ENCODE data around the gene SPATA6. TPM values are rescaled to one million over a fixed set of nuclear protein-coding genes. Genes with fewer than 3 reads are reported as not detected.
"Not testable (repeated sequence)": the region's sequence is repeated elsewhere in the genome, so short reads cannot be mapped to it uniquely, and the experiment has no call there.

The SPATA6 gene
- total RNA-seq = 30.1 TPM

GRCh38 chr1:48471691-48472576, at the start of gene SPATA6:
Gene SPATA6 (minus strand): TSS chr1:48472204. CDS start chr1:48472008, 196 bp downstream.
- peak; percentile 98 for DNase-seq (ENCODE audit: low spot score)

- DNase-seq (ENCODE audit: low spot score) = not testable (repeated sequence)
Measured at GRCh38 chr1:48519896-48520295, 47.9 kb upstream of the SPATA6 start.

DNA sequence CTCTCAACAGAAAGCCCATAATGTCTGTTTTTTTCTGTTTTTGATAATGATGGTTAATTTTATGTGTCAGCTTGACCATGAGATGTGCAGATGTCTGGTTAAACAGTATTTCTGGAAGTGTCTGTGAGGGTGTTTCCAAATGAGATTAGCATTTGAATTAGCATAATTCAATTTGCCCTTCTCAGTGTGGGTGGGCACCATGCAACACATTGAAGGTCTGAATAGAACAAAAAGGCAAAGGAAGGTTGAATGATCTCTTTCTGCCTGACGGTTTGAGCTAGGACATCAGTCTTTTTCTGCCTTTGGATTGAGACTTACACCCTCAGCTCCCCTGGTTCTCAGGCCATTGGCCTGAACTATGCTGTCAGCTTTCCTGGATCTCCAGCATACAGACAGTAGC, 34.9 kb upstream of the SPATA6 start:
- no peak for DNase-seq (ENCODE audit: low spot score)

DNA sequence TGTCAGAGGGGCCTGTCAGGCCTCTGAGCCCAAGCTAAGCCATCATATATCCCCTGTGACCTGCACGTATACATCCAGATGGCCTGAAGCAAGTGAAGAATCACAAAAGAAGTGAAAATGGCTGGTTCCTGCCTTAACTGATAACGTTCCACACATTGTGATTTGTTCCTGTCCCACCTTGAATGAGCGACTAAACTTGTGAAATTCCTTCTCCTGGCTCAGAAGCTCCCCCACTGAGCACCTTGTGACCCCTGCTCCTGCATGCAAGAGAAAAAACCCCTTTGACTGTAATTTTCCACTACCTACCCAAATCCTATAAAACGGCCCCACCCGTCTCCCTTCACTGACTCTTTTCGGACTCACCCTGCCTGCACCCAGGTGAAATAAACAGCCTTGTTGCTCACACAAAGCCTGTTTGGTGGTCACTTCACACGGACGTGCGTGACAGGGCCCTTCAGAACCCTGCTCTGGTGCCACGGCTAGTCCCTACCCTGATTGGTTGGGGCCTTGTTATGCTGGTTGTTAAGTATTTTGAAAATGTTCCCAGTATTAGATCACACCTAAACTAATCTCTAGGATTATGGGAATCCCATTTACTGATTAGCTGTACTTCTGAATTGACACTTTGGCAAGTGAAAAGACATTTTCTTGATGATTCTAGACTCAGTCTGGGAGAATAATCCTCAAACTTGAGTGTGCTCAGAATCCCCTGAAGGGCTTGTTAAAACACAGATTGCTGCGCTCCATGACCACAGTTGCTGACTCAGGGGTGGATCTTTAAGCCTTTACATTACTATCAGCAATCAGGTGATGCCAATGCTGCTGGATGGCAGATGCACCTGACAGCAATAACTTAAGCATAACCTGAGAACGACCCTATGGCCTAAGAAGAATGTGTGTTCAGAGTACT, 28.8 kb upstream of the SPATA6 start:
- DNase-seq (ENCODE audit: low spot score) = no peak

DNA sequence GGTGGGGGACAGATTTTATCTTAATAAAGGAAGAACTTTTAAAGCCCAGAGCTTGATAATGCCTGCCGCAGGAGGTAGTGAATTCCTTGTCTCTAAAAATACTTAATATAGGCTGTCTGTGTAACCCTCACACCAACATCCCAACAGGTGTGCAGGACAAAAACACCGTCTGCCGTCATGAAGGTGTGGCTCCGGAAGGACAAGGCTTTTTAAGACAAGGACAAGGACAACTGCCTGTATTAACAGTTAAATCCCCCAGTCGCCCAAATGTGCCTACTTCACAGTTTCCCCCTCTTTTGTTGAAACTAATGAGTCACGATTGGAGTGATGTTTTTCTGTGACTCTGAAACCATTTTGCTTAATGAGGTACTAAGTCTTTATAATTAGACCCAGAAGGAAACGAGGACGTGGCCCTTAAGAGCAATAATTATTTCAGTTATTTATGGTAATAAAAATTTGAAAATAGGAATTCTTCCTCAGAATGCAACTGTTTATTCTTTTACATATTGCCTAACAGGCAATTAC, 27.3 kb upstream of the SPATA6 start:
- no peak for DNase-seq (ENCODE audit: low spot score)

- DNase-seq (ENCODE audit: low spot score) = peak; percentile 79
Measured at GRCh38 chr1:48498096-48498791, 26.2 kb upstream of the SPATA6 start.

- no peak for DNase-seq (ENCODE audit: low spot score)
Measured at GRCh38 chr1:48495911-48496310, 23.9 kb upstream of the SPATA6 start.

DNA sequence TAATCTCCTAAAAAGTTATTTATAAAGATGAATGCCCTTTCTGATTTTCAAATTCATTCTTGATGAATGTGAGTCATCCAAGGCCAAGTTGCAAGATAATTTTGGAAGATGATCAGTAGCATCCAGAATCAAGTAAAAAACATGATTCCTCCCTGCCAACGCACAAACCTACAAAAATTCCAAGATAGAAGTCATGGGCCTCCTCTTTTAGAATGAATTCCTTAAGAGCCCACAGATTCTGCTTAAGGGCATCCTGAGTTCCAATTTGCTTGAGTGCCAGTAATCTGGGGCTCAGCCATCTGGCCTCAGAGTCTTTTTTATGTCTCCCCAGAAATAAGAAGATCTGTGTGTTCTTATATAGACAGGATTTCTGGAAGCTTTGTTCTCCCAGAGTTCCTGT, 23.2 kb upstream of the SPATA6 start:
- DNase-seq (ENCODE audit: low spot score) = no peak

GRCh38 chr1:48493970-48494769, 22.2 kb upstream of the SPATA6 start:
- DNase-seq (ENCODE audit: low spot score) = no peak

- DNase-seq (ENCODE audit: low spot score) = no peak
Measured at GRCh38 chr1:48493041-48493440, 21.0 kb upstream of the SPATA6 start.

DNA sequence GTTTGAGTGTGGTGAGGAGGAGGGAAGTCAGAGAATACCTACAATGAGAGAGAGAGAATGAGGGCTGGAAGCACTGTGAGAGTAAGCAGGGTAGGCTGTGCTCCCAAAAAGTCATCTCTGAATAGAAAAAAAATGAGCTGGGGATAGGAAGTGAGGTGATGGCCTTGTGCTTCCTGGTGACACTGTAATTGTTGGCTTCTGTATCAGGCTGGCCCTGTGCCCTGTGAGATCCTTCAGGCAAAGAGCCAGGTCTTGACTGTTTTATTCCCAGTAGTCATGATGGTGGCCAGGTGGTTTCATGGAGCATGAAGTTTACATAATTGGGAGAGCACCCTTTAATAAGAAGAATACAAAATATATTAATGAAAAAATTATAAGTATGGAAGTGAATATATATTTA, 20.4 kb upstream of the SPATA6 start:
- DNase-seq (ENCODE audit: low spot score) = no peak

GRCh38 chr1:48488721-48489120, 16.7 kb upstream of the SPATA6 start:
- DNase-seq (ENCODE audit: low spot score) = no peak

DNA sequence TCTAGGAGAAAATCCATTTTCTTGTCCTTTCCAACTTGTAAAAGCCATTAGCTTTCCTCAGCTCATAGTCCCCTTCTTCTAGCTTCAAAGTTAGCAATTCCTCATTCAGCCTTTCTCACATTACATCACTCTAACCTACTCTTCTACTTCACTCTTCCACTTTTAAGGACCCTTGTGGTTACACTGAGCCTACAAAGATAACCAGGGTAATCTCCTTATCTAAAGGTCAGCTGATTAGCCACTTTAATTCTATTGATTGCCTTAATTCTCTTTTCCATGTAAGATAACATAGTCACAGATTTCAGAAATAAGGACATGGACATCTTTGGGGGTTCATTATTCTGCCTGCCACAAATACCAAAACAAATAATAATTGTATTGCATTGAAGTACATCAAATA, 8.5 kb upstream of the SPATA6 start:
- DNase-seq (ENCODE audit: low spot score) = no peak

GRCh38 chr1:48480023-48480422, 8.0 kb upstream of the SPATA6 start:
- DNase-seq (ENCODE audit: low spot score) = not testable (repeated sequence)

- DNase-seq (ENCODE audit: low spot score) = no peak
Measured at GRCh38 chr1:48472638-48473037, 634 bp upstream of the SPATA6 start.

GRCh38 chr1:48470950-48471690, 884 bp downstream of the SPATA6 start:
- DNase-seq (ENCODE audit: low spot score) = no peak

DNA sequence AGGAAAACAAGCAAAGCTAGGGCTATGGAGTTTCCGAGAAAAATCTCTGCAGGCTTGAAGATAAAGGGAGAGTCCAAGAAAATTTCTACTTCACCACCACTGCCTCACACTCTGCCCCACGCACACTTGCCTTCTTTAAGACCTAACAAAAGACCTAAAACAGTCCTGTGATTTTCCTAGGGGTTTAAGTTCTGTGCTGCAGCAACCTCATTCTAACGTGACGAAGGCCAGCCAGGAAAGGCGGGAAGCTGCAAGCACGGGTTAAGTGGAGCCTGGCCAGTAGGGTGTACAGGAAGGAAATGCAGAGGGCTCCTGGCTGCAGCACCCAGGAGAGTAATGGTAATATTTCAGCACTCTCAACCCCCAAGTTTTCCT, 1.5 kb downstream of the SPATA6 start:
- DNase-seq (ENCODE audit: low spot score) = peak; percentile 32

DNA sequence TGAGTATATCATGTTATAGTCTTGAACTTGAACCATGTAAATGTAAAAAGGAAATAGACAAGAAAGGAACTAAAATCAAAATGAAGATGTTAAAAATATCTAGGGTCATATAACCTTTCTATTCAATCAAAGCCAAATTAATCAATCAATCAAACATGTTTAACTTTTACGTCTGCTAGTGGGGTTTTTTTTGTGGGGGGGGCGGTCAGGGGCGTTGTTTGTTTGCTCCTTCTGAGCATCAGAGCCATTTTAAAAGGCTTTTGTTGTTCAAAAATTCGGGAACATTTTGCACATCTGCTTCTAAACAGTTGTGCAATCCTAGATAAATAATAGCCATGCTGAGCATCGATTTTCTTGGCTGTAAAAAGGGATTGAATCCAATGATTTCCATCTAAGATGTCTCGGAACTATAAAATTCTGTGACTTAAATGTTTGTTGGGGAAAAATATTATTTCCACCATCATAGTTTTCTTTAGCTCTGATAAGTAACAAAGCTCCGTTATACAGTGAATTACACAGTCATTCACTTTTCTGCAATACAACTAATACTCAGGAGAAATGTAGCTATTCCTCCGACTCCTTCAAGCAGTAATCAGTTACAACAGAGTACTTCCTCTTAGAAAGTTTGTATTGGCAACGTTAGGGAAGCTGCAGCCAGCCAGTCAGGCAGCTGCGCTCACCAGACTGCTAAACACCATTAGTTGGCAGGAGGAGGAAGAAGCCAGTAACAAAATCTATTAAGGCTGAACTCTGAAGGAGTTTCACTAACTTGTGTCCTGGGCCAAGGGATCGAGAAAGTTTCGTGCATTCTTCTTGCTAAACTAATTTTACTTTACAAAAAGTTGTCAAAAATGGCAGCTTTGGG, 2.2 kb downstream of the SPATA6 start:
- peak; percentile 63 for DNase-seq (ENCODE audit: low spot score)

DNA sequence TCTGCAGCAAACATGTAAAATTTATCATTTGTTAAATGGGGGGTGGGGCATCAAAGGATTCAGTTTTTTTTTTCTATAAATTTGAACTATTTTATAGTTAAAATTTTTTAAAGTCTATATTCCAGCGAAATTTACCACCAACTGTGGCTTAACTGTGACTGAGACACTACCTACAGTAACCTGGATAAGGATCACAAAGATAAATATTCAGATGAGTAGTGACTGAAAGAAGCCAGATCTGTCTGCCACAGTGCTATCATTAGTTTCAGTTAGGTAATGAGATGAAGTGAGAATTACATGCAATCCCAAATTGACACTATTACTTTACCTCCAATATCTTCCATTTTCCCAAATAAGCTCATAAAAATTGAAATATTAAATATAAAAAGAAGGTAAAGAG, 5.4 kb downstream of the SPATA6 start:
- no peak for DNase-seq (ENCODE audit: low spot score)

Data from mucosa of gallbladder (tissue), 1 donor.